H7 (cell line): ENCODE data around the gene NLK. TPM values are rescaled to one million over a fixed set of nuclear protein-coding genes. Genes with fewer than 3 reads are reported as not detected.
"Not testable (repeated sequence)": the region's sequence is repeated elsewhere in the genome, so short reads cannot be mapped to it uniquely, and the experiment has no call there.

Experiments
- DNase-seq: peaks from one replicate; pipeline ENCODE4 v3.0.0; 2012
- H3K27me3 ChIP-seq: 2 replicates; pipeline ENCODE4 v1.6.0; 2011; ENCODE audit warnings: mild to moderate bottlenecking, low read length; ENCODE audit not compliant: control insufficient read depth, insufficient read depth
- H3K36me3 ChIP-seq: replicated peaks from 2 replicates; pipeline ENCODE4 v1.5.1; 2011; ENCODE audit warnings: low read length; ENCODE audit not compliant: control insufficient read depth, insufficient read depth
- H3K4me3 ChIP-seq: 2 replicates; pipeline ENCODE4 v1.5.1; 2011; ENCODE audit warnings: low read depth, mild to moderate bottlenecking, control low read depth, low read length, moderate library complexity; ENCODE audit not compliant: insufficient read depth
- total RNA-seq: library from RNA; depleted of rRNA; stranded (reverse); fragments of >200 nt; shearing (Covaris generic); gene quantifications from 2 replicates; pipeline ENCODE4 v1.2.3, GENCODE V29; 2014

NLK gene
- total RNA-seq, 1 experiment from 2014 or later = 20.4 TPM

DNA sequence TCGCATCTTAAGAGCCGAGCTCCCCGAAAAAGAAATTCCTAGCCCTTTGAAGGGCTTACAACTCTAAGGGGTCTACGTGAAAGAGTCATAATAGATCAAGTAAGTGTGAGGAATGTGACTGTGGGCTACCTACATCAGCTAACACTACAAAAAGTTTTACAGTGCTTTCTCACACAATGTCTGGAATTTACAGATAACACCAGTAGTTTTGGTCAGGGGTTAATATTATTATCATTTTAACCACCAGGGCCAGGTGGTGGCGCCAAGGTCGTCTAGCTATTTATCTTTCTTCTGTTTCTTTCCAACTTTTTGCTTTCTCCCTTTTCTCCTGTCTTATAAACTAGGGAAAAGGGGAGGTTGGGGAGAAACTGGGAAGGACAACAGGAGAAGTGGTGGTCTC, 188.1 kb downstream of the NLK start:
- H3K27me3 ChIP-seq, DNase-seq, H3K4me3 ChIP-seq, H3K36me3 ChIP-seq: not testable (repeated sequence)

DNA sequence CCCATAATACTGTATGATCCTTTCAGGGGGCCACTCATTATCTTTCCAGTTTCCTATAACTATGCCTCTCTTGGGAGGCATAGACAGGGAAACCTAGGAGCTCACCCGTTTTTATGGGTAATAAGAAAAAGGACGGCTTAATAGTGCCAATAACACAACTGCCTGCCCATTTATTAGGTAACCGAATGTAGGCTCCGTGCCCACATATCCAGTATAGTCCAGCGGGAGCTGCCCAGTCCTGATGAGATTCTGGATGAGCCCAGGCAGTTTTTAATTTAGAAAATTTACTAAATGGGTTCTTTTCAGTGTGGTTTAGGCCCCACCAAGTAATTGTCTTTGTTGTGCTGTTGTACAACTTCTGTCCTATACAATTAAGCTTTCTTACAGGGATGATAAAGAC, 189.1 kb downstream of the NLK start:
- H3K4me3 ChIP-seq, DNase-seq, H3K36me3 ChIP-seq, H3K27me3 ChIP-seq: not testable (repeated sequence)

DNA sequence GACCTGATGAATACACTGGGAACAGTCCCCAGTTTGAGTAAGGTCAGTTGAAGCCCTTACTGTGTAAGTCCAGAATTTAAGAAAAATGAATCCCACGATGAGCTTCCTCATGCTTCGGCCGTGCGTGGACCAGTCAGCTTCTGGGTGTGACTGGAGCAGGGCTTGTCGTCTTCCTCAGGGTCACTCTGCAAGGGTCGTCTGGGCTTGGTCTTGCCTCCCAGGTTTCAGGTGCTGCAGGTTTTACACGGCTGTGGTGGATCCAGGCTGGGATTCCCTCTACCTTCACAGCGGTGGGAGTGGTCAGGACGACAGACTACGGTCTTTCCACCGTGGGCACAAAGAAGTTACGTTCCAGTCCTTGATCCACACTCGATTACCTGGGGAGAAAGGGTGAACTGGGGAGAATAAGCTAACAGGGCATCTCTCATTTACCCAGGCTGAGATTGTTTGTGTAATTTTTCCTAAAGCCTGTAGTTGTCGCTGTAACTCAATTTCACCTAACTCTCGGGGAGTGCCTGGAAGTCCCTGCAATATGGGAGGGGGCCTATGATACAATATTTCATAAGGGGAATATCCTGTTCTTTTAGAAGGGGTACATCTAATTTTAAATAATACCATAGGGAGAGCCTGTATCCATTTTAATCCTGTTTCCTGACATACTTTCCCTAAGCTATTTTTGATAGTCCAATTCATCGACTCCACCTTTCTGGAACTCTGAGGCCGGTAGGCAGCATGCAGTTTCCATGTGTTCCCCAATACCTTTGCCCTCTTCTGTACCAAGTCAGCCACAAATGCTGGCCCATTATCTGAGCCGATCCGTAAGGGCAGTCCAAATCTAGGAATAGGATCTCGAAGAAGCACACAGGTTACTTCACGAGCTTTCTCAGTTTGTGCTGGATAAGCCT, 190.7 kb downstream of the NLK start:
- not testable (repeated sequence) for H3K27me3 ChIP-seq, H3K36me3 ChIP-seq, DNase-seq, H3K4me3 ChIP-seq

DNA sequence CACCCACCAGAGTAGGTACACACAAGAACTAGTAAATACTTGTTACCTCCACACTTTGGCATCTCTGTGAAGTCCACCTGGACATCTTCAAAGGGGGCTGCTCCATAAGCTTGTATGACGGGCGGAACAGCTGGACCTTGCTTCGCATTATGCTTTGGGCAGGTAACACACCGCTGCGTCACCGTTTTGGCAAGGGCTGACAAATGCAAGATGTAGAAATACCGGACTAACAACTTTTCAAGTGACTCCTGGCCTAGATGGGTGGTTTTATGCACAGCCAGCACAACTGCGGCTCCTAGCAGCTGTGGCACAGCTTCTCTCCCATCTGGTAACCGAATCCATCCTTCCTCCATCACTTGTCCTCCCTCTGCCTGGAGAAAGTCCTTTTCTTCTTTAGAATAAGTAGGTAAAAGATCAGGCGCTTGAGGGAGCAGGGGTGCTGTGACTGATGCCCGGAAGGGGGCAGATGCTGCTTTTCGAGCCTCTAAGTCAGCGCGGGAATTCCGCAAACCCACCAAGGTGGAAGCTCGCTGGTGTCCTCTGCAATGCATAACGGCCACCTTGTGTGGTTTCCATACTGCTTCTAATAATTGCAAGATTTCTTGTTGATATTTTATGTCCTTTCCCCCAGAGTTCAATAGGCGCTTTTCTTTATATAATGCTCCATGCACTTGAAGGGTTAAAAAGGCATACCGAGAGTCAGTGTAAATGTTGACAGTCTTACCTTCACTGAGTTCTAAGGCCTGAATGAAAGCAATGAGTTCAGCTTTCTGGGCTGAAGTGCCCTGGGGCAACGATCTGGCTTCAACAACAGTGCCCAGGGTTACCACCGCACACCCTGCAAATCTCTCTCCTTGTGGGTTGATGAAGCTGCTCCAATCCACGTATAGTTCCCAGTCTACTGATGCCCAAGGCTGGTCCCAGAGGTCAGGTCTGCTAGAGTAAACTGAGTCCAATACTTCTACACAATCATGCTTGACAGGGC, 191.7 kb downstream of the NLK start:
- H3K36me3 ChIP-seq, H3K4me3 ChIP-seq, DNase-seq, H3K27me3 ChIP-seq: not testable (repeated sequence)

DNA sequence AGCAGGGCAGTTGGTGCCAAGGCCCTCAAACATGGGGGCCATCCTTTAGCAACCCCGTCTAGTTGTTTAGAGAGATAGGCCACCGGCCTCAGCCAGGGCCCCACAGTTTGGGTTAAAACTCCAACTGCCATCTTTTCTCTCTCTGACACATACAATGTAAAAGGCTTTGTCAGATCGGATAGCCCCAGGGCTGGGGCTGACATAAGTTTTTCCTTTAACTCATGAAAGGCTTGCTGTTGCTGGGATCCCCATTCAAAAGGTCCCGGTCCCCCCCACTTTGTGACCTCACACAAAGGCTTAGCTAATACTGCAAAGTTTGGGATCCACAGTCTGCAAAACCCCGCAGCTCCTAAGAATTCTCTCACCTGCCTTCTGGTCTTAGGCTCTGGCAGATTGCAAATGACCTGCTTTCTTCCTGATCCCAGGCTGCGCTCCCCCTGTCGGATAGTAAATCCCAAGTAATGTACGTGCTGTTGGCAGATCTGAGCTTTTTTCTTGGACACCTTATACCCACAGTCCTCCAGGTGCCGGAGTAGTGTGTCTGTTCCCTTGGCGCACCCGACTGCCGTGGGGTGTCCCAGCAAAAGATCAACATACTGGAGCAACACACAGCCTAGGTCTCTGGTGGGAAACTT, 192.7 kb downstream of the NLK start:
- DNase-seq, H3K27me3 ChIP-seq, H3K36me3 ChIP-seq: not testable (repeated sequence)

DNA sequence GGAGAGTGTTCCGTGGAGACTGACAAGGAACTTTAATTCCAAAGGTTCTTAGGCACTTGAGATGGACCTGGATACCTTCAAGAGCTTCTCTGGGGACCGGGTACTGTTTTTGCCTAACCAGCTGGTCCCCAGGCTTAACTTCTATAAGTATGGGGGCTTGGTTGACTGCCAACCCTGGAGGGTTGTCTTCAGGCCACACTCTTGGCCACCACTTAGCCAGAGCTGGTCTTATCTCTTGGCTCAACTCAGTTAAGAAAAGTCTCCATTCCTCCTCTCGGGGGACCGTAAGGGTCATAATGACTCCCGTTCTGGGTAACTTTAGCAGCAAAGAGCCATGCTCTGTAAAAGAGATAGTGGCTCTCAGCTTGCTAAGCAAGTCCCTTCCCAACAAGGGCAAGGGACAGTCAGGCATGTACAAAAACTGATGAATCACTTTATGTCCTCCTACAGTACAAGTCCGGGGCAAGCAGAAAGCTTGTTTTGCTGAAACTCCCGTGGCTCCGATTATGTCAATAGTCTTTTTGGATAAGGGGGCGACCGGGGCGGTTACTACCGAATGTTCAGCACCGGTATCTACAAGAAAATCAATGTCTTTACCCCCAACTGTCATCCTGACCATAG, 193.7 kb downstream of the NLK start:
- not testable (repeated sequence) for H3K27me3 ChIP-seq, H3K36me3 ChIP-seq, H3K4me3 ChIP-seq, DNase-seq

More for the DNA sequence above, 192.7 kb downstream of the NLK start:
- not testable (repeated sequence) for H3K4me3 ChIP-seq

DNA sequence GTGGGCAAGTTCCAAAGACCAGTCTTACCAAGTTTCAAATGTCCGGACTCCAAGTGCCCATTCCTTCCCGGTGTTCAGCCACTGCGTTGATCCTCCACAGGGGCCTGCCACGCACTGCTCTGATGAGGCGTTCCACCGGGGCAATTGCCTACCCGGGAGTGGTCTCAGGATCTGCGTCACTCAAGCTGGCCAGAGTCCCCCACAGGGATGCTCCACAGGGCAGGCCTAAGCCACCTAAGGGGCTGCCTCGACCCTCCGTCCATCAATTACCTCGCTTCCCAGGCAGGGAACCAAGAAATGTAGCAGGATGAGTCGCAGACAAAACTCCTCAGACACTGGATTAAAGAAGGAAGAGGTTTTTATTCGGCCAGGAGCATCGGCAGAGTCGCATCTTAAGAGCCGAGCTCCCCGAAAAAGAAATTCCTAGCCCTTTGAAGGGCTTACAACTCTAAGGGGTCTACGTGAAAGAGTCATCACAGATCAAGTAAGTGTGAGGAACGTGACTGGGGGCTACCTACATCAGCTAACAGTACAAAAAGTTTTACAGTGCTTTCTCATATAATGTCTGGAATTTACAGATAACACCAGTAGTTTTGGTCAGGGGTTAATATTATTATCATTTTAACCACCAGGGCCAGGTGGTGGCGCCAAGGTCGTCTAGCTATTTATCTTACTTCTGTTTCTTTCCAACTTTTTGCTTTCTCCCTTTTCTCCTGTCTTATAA, 196.2 kb downstream of the NLK start:
- H3K36me3 ChIP-seq, H3K4me3 ChIP-seq, H3K27me3 ChIP-seq, DNase-seq: not testable (repeated sequence)

DNA sequence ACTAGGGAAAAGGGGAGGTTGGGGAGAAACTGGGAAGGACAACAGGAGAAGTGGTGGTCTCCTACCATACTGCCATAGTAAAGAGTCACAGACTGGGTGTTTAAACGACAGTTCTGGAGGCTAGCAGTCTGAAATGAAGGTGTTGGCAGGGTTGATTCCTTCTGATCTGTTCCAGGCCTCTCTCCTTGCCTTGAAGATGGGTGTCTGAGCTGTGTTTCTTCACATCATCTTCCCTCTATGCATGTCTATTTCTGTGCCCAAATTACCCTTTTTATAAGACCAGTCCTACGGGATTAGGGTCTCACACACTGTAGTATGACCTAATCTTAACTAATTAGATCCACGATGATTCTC, 196.8 kb downstream of the NLK start:
- Histone ChIP-seq H3K4me3 (no peak overlapping the region), H3K36me3 (no peaks in the 10 kb centered on the region), H3K27me3 (no peaks in the 10 kb centered on the region)
- DNase-seq = no peak

DNA sequence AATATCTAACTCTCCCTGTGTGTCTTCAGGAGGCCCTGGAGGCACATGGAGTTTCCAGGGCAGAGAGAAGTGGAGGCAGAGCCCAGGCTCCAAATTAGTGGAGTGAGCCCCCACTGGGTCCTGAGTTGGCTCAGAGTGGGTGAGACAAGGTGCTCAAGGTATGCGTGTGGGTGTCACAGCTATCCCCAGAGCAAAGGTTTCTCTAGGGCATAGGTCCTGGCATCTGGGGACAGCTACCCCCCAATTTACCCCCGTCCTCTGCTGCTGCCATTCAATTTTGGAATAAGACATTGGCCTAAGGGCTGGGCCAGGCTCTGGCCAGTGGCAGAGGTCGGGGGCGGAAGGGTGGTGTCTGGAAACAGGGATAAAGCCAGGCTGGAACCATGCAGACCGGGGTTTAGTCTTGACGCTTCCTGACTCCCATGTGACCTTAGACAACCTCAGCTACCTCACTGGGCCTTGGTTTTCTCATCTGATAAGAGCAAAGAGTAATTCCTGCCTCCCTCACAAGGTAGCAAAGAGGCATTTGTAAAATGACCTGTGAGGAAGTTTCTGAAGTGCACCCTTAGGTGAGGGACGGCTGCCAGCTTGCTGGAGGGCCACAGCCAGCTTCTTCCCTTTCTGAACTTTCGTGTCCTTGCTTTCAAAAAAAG, 198.3 kb downstream of the NLK start:
- DNase-seq = no peak
- Histone ChIP-seq H3K27me3 (no peaks in the 10 kb centered on the region), H3K4me3 (no peak overlapping the region), H3K36me3 (no peaks in the 10 kb centered on the region)

DNA sequence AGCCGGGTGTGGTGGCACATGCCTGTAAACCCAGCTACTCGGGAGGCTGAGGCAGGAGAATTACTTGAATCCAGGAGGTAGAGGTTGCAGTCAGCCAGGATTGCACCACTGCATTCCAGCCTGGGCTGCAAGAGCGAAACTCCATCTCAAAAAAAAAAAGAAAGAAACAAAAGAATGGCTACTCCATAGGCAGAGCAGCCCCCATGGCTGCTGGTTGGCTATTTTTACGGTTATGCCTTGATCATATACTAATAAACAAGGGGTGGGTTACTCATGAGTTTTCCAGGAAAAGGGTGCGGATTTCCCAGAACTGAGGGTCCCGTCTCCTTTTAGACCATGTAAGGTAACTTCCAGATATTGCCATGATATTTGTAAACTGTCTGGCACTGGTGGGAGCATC, 200.3 kb downstream of the NLK start:
- Histone ChIP-seq H3K27me3 (no peaks in the 10 kb centered on the region), H3K4me3 (no peak overlapping the region), H3K36me3 (no peaks in the 10 kb centered on the region)
- no peak for DNase-seq

DNA sequence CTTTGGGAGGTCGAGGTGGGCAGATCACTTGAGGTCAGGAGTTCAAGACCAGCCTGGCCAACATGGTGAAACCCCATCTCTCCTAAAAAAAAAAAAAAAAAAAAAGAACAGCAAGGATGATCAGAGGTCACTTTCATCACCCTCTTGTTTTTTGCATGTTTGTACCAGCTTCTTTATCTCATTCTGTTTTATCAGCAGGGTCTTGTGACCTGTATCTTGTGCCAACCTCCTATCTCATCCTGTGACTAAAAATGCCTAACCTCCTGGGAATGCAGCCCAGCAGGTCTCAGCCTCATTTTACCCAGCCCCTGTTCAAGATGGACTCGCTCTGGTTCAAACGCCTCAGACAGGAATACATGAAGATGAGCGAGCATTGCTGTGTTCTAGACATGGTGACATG, 200.8 kb downstream of the NLK start:
- not testable (repeated sequence) for H3K27me3 ChIP-seq, H3K36me3 ChIP-seq, DNase-seq, H3K4me3 ChIP-seq

DNA sequence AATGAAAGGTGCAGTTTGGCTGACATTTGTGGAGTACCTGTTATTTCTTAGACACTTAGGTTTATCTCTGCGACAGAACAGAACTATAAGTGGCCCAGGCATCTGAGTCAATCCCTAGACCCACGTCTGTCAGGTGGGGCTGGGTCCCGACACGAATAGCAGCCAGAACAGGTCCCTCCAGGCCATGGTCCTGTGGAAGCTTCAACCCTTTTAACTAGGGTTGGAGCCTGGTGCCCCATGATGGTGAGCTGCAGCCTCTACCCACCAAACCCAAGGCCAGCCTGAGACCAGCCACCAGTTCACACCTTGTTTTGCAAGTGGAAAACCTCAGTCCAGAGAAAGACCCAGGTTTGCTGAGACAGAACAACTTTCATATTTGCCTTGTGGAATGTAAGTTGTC, 202.0 kb downstream of the NLK start:
- no peaks in the 10 kb centered on the region for H3K27me3 ChIP-seq
- no peak for DNase-seq
- H3K36me3 ChIP-seq = no peaks in the 10 kb centered on the region
- no peak overlapping the region for H3K4me3 ChIP-seq
